Activated naive CD4-positive, alpha-beta T cell treated with anti-CD3 and anti-CD28 coated beads for 36 hours (primary cell): ENCODE data around the gene CPA1. TPM values are rescaled to one million over a fixed set of nuclear protein-coding genes. Genes with fewer than 3 reads are reported as not detected.

Experiments used
- CTCF ChIA-PET: fragments of 350-600 bp; sonication (Branson Sonifier 250); formaldehyde crosslinking; loops from one replicate; lab custom pipeline; 2021; ENCODE audit warnings: antibody characterized with exemption; lab: Charles Lee
- DNase-seq: peaks from one replicate; pipeline ENCODE4 v3.0.0-alpha.2; 2020
- H3K27ac Mint-ChIP-seq: one replicate; pipeline ENCODE4 v1.8.0; 2021; ENCODE audit warnings: mild to moderate bottlenecking, mixed read lengths
- H3K27me3 Mint-ChIP-seq: one replicate; pipeline ENCODE4 v1.8.0; 2021; ENCODE audit warnings: low read depth, mixed read lengths
- H3K36me3 Mint-ChIP-seq: one replicate; pipeline ENCODE4 v1.8.0; 2021; ENCODE audit warnings: low read depth, mixed read lengths
- H3K4me1 Mint-ChIP-seq: one replicate; pipeline ENCODE4 v1.8.0; 2021; ENCODE audit warnings: low read depth, mixed read lengths
- H3K4me3 Mint-ChIP-seq: one replicate; pipeline ENCODE4 v1.8.0; 2021; ENCODE audit warnings: mild to moderate bottlenecking, moderate library complexity, mixed read lengths
- H3K9me3 Mint-ChIP-seq: one replicate; pipeline ENCODE4 v1.8.0; 2021; ENCODE audit warnings: mixed read lengths
- intact Hi-C: fragments of 100-400 bp; cut with micrococcal nuclease; formaldehyde crosslinking; loops from one replicate; pipeline ENCODE4 v1.15.1; 2023
- total RNA-seq, 2 experiments: library from RNA; stranded (reverse); gene quantifications; one replicate each; pipeline ENCODE4 v1.2.3, GENCODE V29; 2021

The CPA1 gene
- total RNA-seq, 2 experiments from 2014 or later, result not detected

GRCh38 chr7:130346177-130346905, 34.0 kb upstream of the CPA1 start:
- H3K27ac Mint-ChIP-seq, result no peak overlapping the region
- peaks cover 9% of the 10 kb centered on the region for H3K4me1 Mint-ChIP-seq

DNA sequence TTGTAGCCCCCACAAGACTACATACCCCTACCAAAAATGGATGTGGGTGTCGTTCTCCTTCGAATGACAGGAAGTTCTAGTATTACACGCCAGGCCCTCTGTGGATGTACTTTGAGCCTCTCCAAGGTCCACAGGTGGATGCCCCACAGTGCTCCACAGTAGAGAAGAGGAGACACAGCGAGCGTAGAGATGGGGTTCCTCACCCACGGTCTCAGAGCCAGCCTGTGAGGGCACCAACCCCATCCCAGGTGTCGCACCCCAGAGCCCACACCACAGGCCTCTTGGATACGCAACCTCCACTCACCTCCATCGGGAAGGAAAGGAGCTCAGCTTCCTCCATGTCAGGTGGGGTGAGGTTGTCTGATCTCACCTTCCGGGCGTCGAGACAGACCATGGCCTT, 33.4 kb upstream of the CPA1 start:
- no peak for DNase-seq
- no peak overlapping the region for H3K4me3 Mint-ChIP-seq
- CTCF ChIA-PET, result interaction anchor here (0.5 kb wide), 1 partner anchor 332 kb away, joined by 3 read pairs; no protein-coding TSS in a partner anchor
- no peaks in the 10 kb centered on the region for H3K9me3 Mint-ChIP-seq
- no peak overlapping the region for H3K27ac Mint-ChIP-seq
- H3K27me3 Mint-ChIP-seq, result no peaks in the 10 kb centered on the region
- H3K36me3 Mint-ChIP-seq, result no peaks in the 10 kb centered on the region
- peaks cover 14% of the 10 kb centered on the region for H3K4me1 Mint-ChIP-seq
- intact Hi-C loops, result no loop called here

More at GRCh38 chr7:130346177-130346905, 34.0 kb upstream of the CPA1 start:
- CTCF ChIA-PET, result no interaction called here
- intact Hi-C loops, result no loop called here
- Mint-ChIP-seq H3K36me3 (no peaks in the 10 kb centered on the region), H3K9me3 (no peaks in the 10 kb centered on the region), H3K27me3 (no peaks in the 10 kb centered on the region), H3K4me3 (no peak overlapping the region)
- DNase-seq, result no peak

- Mint-ChIP-seq H3K4me1 (peaks cover 16% of the 10 kb centered on the region), H3K4me3 (no peak overlapping the region), H3K9me3 (no peaks in the 10 kb centered on the region), H3K27me3 (no peaks in the 10 kb centered on the region), H3K36me3 (no peaks in the 10 kb centered on the region), H3K27ac (no peak overlapping the region)
- DNase-seq, result no peak
- CTCF ChIA-PET, result interaction anchor here (0.6 kb wide), 1 partner anchor 286 kb away, joined by 3 read pairs; no protein-coding TSS in a partner anchor
- intact Hi-C loops, result no loop called here
Observed at GRCh38 chr7:130349911-130350782, 30.1 kb upstream of the CPA1 start.

- DNase-seq, result no peak
- CTCF ChIA-PET, result no interaction called here
- Mint-ChIP-seq H3K27ac (no peak overlapping the region), H3K9me3 (no peaks in the 10 kb centered on the region), H3K36me3 (no peaks in the 10 kb centered on the region), H3K27me3 (no peaks in the 10 kb centered on the region), H3K4me1 (peaks cover 16% of the 10 kb centered on the region), H3K4me3 (no peak overlapping the region)
- intact Hi-C loops, result no loop called here
Observed at GRCh38 chr7:130350945-130351790, 29.1 kb upstream of the CPA1 start.

DNA sequence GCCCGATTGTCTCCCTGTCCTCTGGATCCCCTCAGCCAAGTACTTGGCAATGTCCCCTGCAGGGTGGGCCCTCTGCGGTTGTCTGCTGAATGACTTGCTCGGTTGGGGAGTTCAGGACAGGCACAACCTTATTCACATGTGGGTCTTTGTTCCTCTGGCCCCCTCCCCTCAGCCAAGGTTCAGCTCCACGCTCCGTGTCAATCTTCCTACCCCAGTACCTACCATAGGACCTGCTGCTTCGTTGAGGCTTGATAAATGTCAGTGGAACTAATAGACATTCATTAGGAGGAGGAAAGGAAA, 28.6 kb upstream of the CPA1 start:
- intact Hi-C loops, result no loop called here
- no peak overlapping the region for H3K4me3 Mint-ChIP-seq
- peaks cover 16% of the 10 kb centered on the region for H3K4me1 Mint-ChIP-seq
- no peaks in the 10 kb centered on the region for H3K27me3 Mint-ChIP-seq
- no peak overlapping the region for H3K27ac Mint-ChIP-seq
- no peaks in the 10 kb centered on the region for H3K36me3 Mint-ChIP-seq
- H3K9me3 Mint-ChIP-seq, result no peaks in the 10 kb centered on the region
- CTCF ChIA-PET, result no interaction called here
- no peak for DNase-seq

DNA sequence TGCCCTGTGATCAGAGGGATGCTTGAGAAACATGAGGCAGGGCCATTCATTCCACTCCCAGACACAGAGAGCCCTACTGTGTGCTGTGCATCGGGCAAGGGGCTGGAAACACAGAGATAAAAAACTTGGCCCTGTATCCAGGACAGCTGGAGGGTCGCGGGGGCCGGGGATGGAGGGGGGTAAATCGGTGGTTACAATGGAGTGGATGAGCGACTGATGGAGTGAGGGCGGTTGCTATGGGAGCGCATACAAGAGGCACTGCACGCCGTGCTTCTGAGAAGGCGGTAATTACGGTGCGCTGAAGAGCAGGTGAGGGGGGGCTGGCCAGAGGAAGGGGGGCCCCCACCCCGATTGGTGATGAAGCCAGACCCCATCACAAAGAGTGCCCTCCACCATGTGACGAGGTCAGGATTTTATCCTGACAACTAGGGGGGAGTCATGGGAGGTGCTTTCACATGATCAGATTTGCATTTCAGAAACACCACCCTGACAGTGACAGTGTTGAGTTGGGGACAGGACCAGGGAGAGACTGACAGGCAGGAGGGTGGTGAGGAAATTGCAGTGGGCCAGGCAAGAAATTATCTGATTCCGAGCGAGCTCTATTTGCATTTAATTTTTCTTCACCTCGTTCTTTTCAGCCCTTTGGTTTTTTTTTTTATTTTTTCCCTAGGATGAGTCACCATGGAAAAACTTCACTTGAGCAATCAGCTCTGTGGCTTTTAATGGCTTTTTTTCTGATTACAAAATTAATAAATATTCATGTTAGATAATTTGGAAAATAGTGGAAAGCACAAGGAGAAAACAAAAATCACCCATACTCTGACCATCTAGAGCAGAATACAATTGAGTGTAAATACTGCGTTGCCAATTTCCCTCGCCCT, 27.9 kb upstream of the CPA1 start:
- H3K36me3 Mint-ChIP-seq, result no peaks in the 10 kb centered on the region
- H3K4me1 Mint-ChIP-seq, result peaks cover 16% of the 10 kb centered on the region
- no peak overlapping the region for H3K27ac Mint-ChIP-seq
- no peak overlapping the region for H3K4me3 Mint-ChIP-seq
- H3K27me3 Mint-ChIP-seq, result no peaks in the 10 kb centered on the region
- no peaks in the 10 kb centered on the region for H3K9me3 Mint-ChIP-seq
- intact Hi-C loops, result no loop called here
- CTCF ChIA-PET, result no interaction called here
- no peak for DNase-seq

- Mint-ChIP-seq H3K4me3 (no peak overlapping the region), H3K9me3 (no peaks in the 10 kb centered on the region), H3K36me3 (no peaks in the 10 kb centered on the region), H3K4me1 (peaks cover 16% of the 10 kb centered on the region), H3K27me3 (no peaks in the 10 kb centered on the region), H3K27ac (no peak overlapping the region)
- intact Hi-C loops, result no loop called here
- no peak for DNase-seq
- CTCF ChIA-PET, result no interaction called here
Observed at GRCh38 chr7:130353196-130353595, 27.1 kb upstream of the CPA1 start.

- H3K9me3 Mint-ChIP-seq, result peaks cover 5% of the 10 kb centered on the region
- DNase-seq, result no peak
- H3K4me3 Mint-ChIP-seq, result no peak overlapping the region
- no peaks in the 10 kb centered on the region for H3K36me3 Mint-ChIP-seq
- intact Hi-C loops, result no loop called here
- H3K27me3 Mint-ChIP-seq, result no peaks in the 10 kb centered on the region
- CTCF ChIA-PET, result no interaction called here
- H3K27ac Mint-ChIP-seq, result no peak overlapping the region
- H3K4me1 Mint-ChIP-seq, result peaks cover 8% of the 10 kb centered on the region
Observed at GRCh38 chr7:130356121-130356875, 24.0 kb upstream of the CPA1 start.

DNA sequence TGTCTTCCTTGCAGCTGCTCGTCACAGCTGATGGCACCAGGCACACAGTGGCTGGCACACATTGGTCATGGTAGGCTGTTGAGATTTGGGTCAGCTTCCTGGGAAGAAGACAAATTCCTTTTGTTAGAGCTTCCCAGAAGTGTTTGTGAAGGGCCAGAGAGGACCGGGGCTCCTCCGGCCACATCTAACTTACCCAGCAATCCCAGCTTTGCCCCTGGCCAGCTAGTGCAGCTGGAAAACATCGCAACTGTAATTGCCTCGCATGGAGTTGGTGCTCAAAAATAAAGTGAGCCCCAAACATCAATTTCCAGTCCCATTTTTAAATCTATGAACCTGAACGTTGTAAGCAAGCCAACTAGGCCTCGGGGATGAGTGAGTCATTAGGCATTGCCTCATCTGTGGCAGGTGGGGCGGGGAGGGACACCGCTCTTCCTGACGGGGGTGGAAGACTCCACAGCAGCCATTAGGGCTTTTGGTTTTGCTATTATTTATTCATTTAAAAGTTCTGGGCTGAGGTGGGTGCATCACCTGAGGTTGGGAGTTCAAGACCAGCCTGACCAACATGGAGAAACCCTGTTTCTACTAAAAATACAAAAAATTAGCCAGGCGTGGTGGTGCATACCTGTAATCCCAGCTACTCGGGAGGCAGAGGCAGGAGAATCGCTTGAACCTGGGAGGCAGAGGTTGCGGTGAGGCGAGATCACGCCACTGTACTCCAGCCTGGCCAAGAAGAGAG, 23.2 kb upstream of the CPA1 start:
- no peak for DNase-seq
- Mint-ChIP-seq H3K36me3 (no peaks in the 10 kb centered on the region), H3K9me3 (peaks cover 5% of the 10 kb centered on the region), H3K27ac (no peak overlapping the region), H3K4me3 (no peak overlapping the region), H3K27me3 (no peaks in the 10 kb centered on the region), H3K4me1 (peaks cover 2% of the 10 kb centered on the region)
- intact Hi-C loops, result no loop called here
- CTCF ChIA-PET, result no interaction called here

- CTCF ChIA-PET, result no interaction called here
- Mint-ChIP-seq H3K36me3 (no peaks in the 10 kb centered on the region), H3K4me1 (peaks cover 3% of the 10 kb centered on the region), H3K27me3 (no peaks in the 10 kb centered on the region), H3K4me3 (no peak overlapping the region), H3K27ac (no peak overlapping the region), H3K9me3 (peaks cover 5% of the 10 kb centered on the region)
- intact Hi-C loops, result no loop called here
- no peak for DNase-seq
Observed at GRCh38 chr7:130358471-130358870, 21.8 kb upstream of the CPA1 start.
